HCT116 (cell line): ENCODE data around the gene UGT1A6. TPM values are rescaled to one million over a fixed set of nuclear protein-coding genes. Genes with fewer than 3 reads are reported as not detected.

Experiments used
- ATAC-seq: fragments of 200-7000 bp; cut with Tn5 transposase; 2 replicates; pipeline ENCODE4 v1.9.1; 2020; ENCODE audit warnings: mild to moderate bottlenecking, moderate library complexity
- BruUV-seq: library from RNA; stranded (reverse); fragments of 400-500 nt; replicated peaks from 2 replicates; lab custom pipeline; 2021; lab: Mats Ljungman, UMichigan
- CTCF ChIA-PET: fragments of 300-600 bp; sonication (Branson Sonifier 250); formaldehyde crosslinking; loops from one replicate; lab custom pipeline; 2021; ENCODE audit warnings: antibody characterized with exemption; lab: Charles Lee
- POLR2A ChIA-PET: fragments of 300-600, 350-600 bp; sonication (Branson Sonifier 250); formaldehyde crosslinking; loops from one replicate; lab custom pipeline; 2021; ENCODE audit warnings: antibody characterized with exemption; lab: Charles Lee
- RAD21 ChIA-PET, 2 experiments: fragments of 300-600 bp; sonication (Branson Sonifier 250); formaldehyde crosslinking; loops; one replicate each; lab custom pipeline; 2023; ENCODE audit warnings: low total read pairs in 2 of 2; ENCODE audit not compliant: uncharacterized antibody in 2 of 2, unreplicated experiment in 2 of 2, low non-redundant PET in 1 of 2; lab: Charles Lee
- DNase-seq: peaks from one replicate; pipeline ENCODE4 v3.0.0-alpha.2; 2010; ENCODE audit warnings: low read depth, low spot score
- H2AFZ ChIP-seq: fragments of 200-600 bp; shearing (Covaris generic), sonication (generic); 2 replicates; pipeline ENCODE4 v1.6.1; 2017; ENCODE audit warnings: low read depth, mixed run types, mixed read lengths, antibody characterized with exemption, low read length; ENCODE audit not compliant: poor library complexity, severe bottlenecking
- H3K27ac ChIP-seq: 2 replicates; pipeline ENCODE4 v1.5.1; 2012; ENCODE audit warnings: low read depth, low read length
- H3K27me3 ChIP-seq: fragments of 200-600 bp; sonication (generic); 2 replicates; pipeline ENCODE4 v1.6.1; 2016; ENCODE audit warnings: mixed run types, low read length, mixed read lengths; ENCODE audit not compliant: insufficient read depth
- H3K36me3 ChIP-seq, 2 experiments: fragments of 200-500 bp in 1 of 2; fragments of 200-600 bp in 1 of 2; sonication (Bioruptor generic) in 1 of 2; sonication (generic) in 1 of 2; 2 replicates each; pipeline versions ENCODE4 v1.5.1 to v1.6.1; 2014 to 2016; ENCODE audit warnings: low read length in 2 of 2, inconsistent platforms in 1 of 2, mixed read lengths in 1 of 2, mixed run types in 1 of 2; ENCODE audit not compliant: insufficient read depth in 2 of 2, control insufficient read depth in 1 of 2
- H3K4me1 ChIP-seq, 2 experiments: fragments of 200-600 bp in 1 of 2; sonication (generic) in 1 of 2; 2 replicates each; pipeline versions ENCODE4 v1.5.1 to v1.6.1; 2012 to 2017; ENCODE audit warnings: low read length in 2 of 2, inconsistent platforms in 1 of 2, mild to moderate bottlenecking in 1 of 2, mixed read lengths in 1 of 2, mixed run types in 1 of 2, moderate library complexity in 1 of 2; ENCODE audit not compliant: insufficient read depth in 2 of 2, control insufficient read depth in 1 of 2
- H3K4me2 ChIP-seq: fragments of 200-600 bp; sonication (generic); 2 replicates; pipeline ENCODE4 v1.6.1; 2017; ENCODE audit warnings: mixed run types, low read length, mixed read lengths
- H3K4me3 ChIP-seq, 2 experiments: fragments of 200-600 bp in 1 of 2; sonication (generic) in 1 of 2; replicated peaks in 1 of 2; 2 replicates each; pipeline ENCODE4 v1.5.1; 2011 to 2016; ENCODE audit warnings: low read length in 2 of 2, control low read depth in 1 of 2, low read depth in 1 of 2, mild to moderate bottlenecking in 1 of 2, mixed read lengths in 1 of 2, mixed run types in 1 of 2
- H3K79me2 ChIP-seq: fragments of 200-600 bp; sonication (generic); 2 replicates; pipeline ENCODE4 v1.6.1; 2017; ENCODE audit warnings: mild to moderate bottlenecking, mixed run types, low read length, moderate library complexity, mixed read lengths; ENCODE audit not compliant: insufficient read depth
- H3K9ac ChIP-seq: fragments of 200-600 bp; sonication (generic); 2 replicates; pipeline ENCODE4 v1.6.1; 2016; ENCODE audit warnings: low read length, mixed read lengths
- H3K9me2 ChIP-seq: fragments of 200-600 bp; sonication (generic), shearing (Covaris generic); 2 replicates; pipeline ENCODE4 v1.6.1; 2017; ENCODE audit warnings: mixed run types, mild to moderate bottlenecking, moderate library complexity; ENCODE audit not compliant: insufficient read depth
- H3K9me3 ChIP-seq, 2 experiments: fragments of 200-500 bp in 1 of 2; fragments of 200-600 bp in 1 of 2; sonication (Bioruptor generic) in 1 of 2; sonication (generic) in 1 of 2; 2 replicates each; pipeline ENCODE4 v1.6.1; 2014 to 2017; ENCODE audit warnings: low read length in 2 of 2, mixed read lengths in 2 of 2, inconsistent platforms in 1 of 2, low read depth in 1 of 2, mild to moderate bottlenecking in 1 of 2, mixed run types in 1 of 2, moderate library complexity in 1 of 2; ENCODE audit not compliant: control insufficient read depth in 1 of 2, insufficient read depth in 1 of 2
- H4K20me1 ChIP-seq: fragments of 200-600 bp; sonication (generic), shearing (Covaris generic); 2 replicates; pipeline ENCODE4 v1.6.1; 2017; ENCODE audit warnings: mixed run types, mild to moderate bottlenecking, moderate library complexity; ENCODE audit not compliant: insufficient read depth
- CBX3 ChIP-seq: IDR thresholded peaks from 2 replicates; pipeline ENCODE4 v1.6.1; 2012; ENCODE audit warnings: low read depth
- CEBPB ChIP-seq: IDR thresholded peaks from 2 replicates; pipeline ENCODE4 v1.6.1; 2012; ENCODE audit warnings: low read depth
- FOSL1 ChIP-seq: IDR thresholded peaks from 2 replicates; pipeline ENCODE4 v1.6.1; 2012; ENCODE audit warnings: low read depth
- JUND ChIP-seq: IDR thresholded peaks from 2 replicates; pipeline ENCODE4 v1.6.1; 2012
- SP1 ChIP-seq: IDR thresholded peaks from 2 replicates; pipeline ENCODE4 v1.6.1; 2012; ENCODE audit warnings: low read depth
- TCF7L2 ChIP-seq: IDR thresholded peaks from 2 replicates; pipeline ENCODE4 v1.7.0; 2011; ENCODE audit warnings: borderline replicate concordance, inconsistent platforms; ENCODE audit not compliant: insufficient read depth, insufficient read length; ENCODE audit errors: extremely low read depth
- YY1 ChIP-seq: IDR thresholded peaks from 2 replicates; pipeline ENCODE4 v1.6.1; 2011; ENCODE audit warnings: low read length, low read depth, moderate library complexity, mild to moderate bottlenecking; ENCODE audit not compliant: insufficient replicate concordance; ENCODE audit errors: extremely low read depth
- intact Hi-C: fragments of 100-400 bp; cut with micrococcal nuclease; formaldehyde crosslinking; loops from 2 replicates; pipeline ENCODE4 v1.10.0; 2022
- total RNA-seq: library from RNA; stranded (reverse); gene quantifications from one replicate; pipeline ENCODE4 v1.2.1, GENCODE V29; 2021; ENCODE audit not compliant: unreplicated experiment
- TF ChIP-seq, protein P1 (sequence below): IDR thresholded peaks from 2 replicates; pipeline ENCODE4 v1.6.1; 2012
- TF ChIP-seq, protein P2 (sequence below), 3 experiments: fragments of 200-600 bp in 1 of 3; sonication (generic) in 1 of 3; IDR thresholded peaks in 2 of 3; conservative IDR thresholded peaks in 1 of 3; 2 replicates each; pipeline ENCODE4 v1.5.1; 2012 to 2017; ENCODE audit warnings: low read depth in 2 of 3, low read length in 2 of 3, antibody characterized with exemption in 1 of 3, borderline replicate concordance in 1 of 3, control low read depth in 1 of 3, mild to moderate bottlenecking in 1 of 3, mixed read lengths in 1 of 3, mixed run types in 1 of 3, moderate library complexity in 1 of 3; ENCODE audit not compliant: insufficient read depth in 1 of 3
- TF ChIP-seq, protein P3 (sequence below): IDR thresholded peaks from 2 replicates; pipeline ENCODE4 v1.6.1; 2012
- TF ChIP-seq, protein P4 (sequence below): IDR thresholded peaks from 2 replicates; pipeline ENCODE4 v1.6.1; 2012; ENCODE audit warnings: low read depth

The UGT1A6 gene
- total RNA-seq, 1 experiment from 2014 or later = not detected

GRCh38 chr2:233778030-233778429 lies 85.3 kb downstream of the UGT1A6 start, which contains the start of gene MROH2A:
Gene MROH2A (plus strand): TSS chr2:233778330. CDS start chr2:233779359, 1,029 bp downstream.
- TF ChIP-seq, protein P1, sequence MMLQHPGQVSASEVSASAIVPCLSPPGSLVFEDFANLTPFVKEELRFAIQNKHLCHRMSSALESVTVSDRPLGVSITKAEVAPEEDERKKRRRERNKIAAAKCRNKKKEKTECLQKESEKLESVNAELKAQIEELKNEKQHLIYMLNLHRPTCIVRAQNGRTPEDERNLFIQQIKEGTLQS = no peak
- TF ChIP-seq, protein P2, sequence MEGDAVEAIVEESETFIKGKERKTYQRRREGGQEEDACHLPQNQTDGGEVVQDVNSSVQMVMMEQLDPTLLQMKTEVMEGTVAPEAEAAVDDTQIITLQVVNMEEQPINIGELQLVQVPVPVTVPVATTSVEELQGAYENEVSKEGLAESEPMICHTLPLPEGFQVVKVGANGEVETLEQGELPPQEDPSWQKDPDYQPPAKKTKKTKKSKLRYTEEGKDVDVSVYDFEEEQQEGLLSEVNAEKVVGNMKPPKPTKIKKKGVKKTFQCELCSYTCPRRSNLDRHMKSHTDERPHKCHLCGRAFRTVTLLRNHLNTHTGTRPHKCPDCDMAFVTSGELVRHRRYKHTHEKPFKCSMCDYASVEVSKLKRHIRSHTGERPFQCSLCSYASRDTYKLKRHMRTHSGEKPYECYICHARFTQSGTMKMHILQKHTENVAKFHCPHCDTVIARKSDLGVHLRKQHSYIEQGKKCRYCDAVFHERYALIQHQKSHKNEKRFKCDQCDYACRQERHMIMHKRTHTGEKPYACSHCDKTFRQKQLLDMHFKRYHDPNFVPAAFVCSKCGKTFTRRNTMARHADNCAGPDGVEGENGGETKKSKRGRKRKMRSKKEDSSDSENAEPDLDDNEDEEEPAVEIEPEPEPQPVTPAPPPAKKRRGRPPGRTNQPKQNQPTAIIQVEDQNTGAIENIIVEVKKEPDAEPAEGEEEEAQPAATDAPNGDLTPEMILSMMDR (IDR thresholded peaks at IDR 0.05 in 2 of 3, conservative IDR thresholded peaks at IDR 0.05 in 1 of 3; ENCODE audit: borderline replicate concordance in 1 of 3, insufficient read depth in 1 of 3, low read depth in 2 of 3, low read length in 2 of 3) = no peak
- no peak for TF ChIP-seq SP1
- no TSS peak for BruUV-seq
- H3K4me1 ChIP-seq = no peaks in the 10 kb centered on the region
- H3K4me2 ChIP-seq = no peak within 1 kb of the TSS
- H3K9ac ChIP-seq = no peak within 1 kb of the TSS
- DNase-seq = no peak
- H3K9me2 ChIP-seq = no peaks in the 10 kb centered on the region
- no peak within 1 kb of the TSS for H2AFZ ChIP-seq
- ChIA-PET POLR2A (no interaction called here), RAD21 (no interaction called here), CTCF (no interaction called here)
- H3K27me3 ChIP-seq = no peaks in the 10 kb centered on the region
- intact Hi-C loops = no loop called here
- H3K4me3 ChIP-seq = no peak within 1 kb of the TSS
- no peaks in the 10 kb centered on the region for H3K9me3 ChIP-seq
- H3K27ac ChIP-seq = no peak within 1 kb of the TSS
- ATAC-seq = no peak
- no peaks in the 10 kb centered on the region for H3K36me3 ChIP-seq
- no peaks in the 10 kb centered on the region for H4K20me1 ChIP-seq
- H3K79me2 ChIP-seq = no peaks in the 10 kb centered on the region

DNA sequence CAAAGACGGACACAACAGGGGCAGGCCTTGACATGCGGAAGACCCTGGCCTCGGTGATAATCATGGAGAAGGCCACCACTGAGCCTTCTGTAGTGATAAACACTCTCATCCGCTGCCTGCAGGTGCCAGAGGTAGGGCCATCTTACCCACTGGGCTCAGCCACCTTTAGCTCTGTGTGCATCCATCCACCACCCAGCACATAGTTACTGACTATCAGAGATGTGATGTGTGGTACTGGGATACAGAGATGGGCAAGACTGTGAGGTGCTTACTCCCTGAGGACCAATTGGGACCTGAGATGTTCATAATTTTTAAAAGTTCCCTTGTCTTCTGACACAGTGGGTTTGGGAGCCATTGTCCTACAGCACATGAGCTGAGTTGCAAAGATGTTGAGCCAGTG lies 87.0 kb downstream of the UGT1A6 start:
- Histone ChIP-seq H3K4me3 (no peak overlapping the region), H3K9me2 (no peaks in the 10 kb centered on the region), H4K20me1 (no peaks in the 10 kb centered on the region), H3K36me3 (no peaks in the 10 kb centered on the region), H3K4me2 (no peak overlapping the region), H3K9ac (no peak overlapping the region), H3K79me2 (no peaks in the 10 kb centered on the region), H3K9me3 (no peaks in the 10 kb centered on the region), H2AFZ (no peak overlapping the region), H3K27ac (no peak overlapping the region), H3K27me3 (no peaks in the 10 kb centered on the region), H3K4me1 (no peaks in the 10 kb centered on the region)
- POLR2A ChIA-PET = no interaction called here
- BruUV-seq = no TSS peak
- RAD21 ChIA-PET = no interaction called here
- ATAC-seq (no peak), DNase-seq (no peak)
- TF ChIP-seq YY1 (no peak), FOSL1 (no peak), JUND (no peak), CEBPB (no peak), CBX3 (no peak), TCF7L2 (no peak)
- TF ChIP-seq, protein P3, sequence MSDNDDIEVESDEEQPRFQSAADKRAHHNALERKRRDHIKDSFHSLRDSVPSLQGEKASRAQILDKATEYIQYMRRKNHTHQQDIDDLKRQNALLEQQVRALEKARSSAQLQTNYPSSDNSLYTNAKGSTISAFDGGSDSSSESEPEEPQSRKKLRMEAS = no peak
- TF ChIP-seq, protein P4, sequence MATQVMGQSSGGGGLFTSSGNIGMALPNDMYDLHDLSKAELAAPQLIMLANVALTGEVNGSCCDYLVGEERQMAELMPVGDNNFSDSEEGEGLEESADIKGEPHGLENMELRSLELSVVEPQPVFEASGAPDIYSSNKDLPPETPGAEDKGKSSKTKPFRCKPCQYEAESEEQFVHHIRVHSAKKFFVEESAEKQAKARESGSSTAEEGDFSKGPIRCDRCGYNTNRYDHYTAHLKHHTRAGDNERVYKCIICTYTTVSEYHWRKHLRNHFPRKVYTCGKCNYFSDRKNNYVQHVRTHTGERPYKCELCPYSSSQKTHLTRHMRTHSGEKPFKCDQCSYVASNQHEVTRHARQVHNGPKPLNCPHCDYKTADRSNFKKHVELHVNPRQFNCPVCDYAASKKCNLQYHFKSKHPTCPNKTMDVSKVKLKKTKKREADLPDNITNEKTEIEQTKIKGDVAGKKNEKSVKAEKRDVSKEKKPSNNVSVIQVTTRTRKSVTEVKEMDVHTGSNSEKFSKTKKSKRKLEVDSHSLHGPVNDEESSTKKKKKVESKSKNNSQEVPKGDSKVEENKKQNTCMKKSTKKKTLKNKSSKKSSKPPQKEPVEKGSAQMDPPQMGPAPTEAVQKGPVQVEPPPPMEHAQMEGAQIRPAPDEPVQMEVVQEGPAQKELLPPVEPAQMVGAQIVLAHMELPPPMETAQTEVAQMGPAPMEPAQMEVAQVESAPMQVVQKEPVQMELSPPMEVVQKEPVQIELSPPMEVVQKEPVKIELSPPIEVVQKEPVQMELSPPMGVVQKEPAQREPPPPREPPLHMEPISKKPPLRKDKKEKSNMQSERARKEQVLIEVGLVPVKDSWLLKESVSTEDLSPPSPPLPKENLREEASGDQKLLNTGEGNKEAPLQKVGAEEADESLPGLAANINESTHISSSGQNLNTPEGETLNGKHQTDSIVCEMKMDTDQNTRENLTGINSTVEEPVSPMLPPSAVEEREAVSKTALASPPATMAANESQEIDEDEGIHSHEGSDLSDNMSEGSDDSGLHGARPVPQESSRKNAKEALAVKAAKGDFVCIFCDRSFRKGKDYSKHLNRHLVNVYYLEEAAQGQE = no peak
- TF ChIP-seq, protein P2 (IDR thresholded peaks at IDR 0.05 in 2 of 3, conservative IDR thresholded peaks at IDR 0.05 in 1 of 3; ENCODE audit: borderline replicate concordance in 1 of 3, insufficient read depth in 1 of 3, low read depth in 2 of 3, low read length in 2 of 3) = no peak
- TF ChIP-seq, all 23 proteins: peak for 0
- CTCF ChIA-PET = no interaction called here
- intact Hi-C loops = no loop called here
